Measurements from ENCODE around the gene AKR1A1. TPM values are rescaled to one million over a fixed set of nuclear protein-coding genes. Genes with fewer than 3 reads are reported as not detected.

The AKR1A1 gene
- total RNA-seq = 174 and 186 TPM in 2 replicates
- polyA plus RNA-seq = 235 and 271 TPM in 2 replicates

GRCh38 chr1:45550401-45551351, at the start of gene AKR1A1:
Gene AKR1A1, plus strand, starts transcription at chr1:45550826. Its CDS starts 10,969 bp downstream, at chr1:45561795.
- H3K9me3 ChIP-seq (ENCODE audit: low read depth) = no peaks in the 10 kb centered on the region
- peaks cover 5% of the 10 kb centered on the region for H3K4me1 ChIP-seq (ENCODE audit: insufficient read depth)
- peaks cover 44% of the 10 kb centered on the region for H3K79me2 ChIP-seq
- 6% methylated on average over 45 of the region's 47 CpGs for WGBS (ENCODE audit: low lambda C conversion rate, missing lambda C conversion rate)
- H3K27ac ChIP-seq = peak within 1 kb of the TSS; percentile 96
- H3K4me2 ChIP-seq = peak within 1 kb of the TSS; percentile 88
- H3K36me3 ChIP-seq (replicated peaks; ENCODE audit: insufficient read depth, low read depth) = no peaks in the 10 kb centered on the region
- no peaks in the 10 kb centered on the region for H3K27me3 ChIP-seq
- H2AFZ ChIP-seq = peak within 1 kb of the TSS; percentile 90
- H4K20me1 ChIP-seq (ENCODE audit: insufficient read depth, poor library complexity, severe bottlenecking) = no peaks in the 10 kb centered on the region
- peak; percentile 96 for DNase-seq (ENCODE audit: low spot score)
- no peaks in the 10 kb centered on the region for H3K9me2 ChIP-seq (replicated peaks; ENCODE audit: insufficient read depth)
- TF ChIP-seq EZH2 (IDR thresholded peaks at IDR 0.05; ENCODE audit: borderline replicate concordance) (no peak), CTCF (IDR thresholded peaks at IDR 0.05; ENCODE audit: poor library complexity) (no peak), EZH2phosphoT487 (IDR thresholded peaks at IDR 0.05; ENCODE audit: low read depth, severe bottlenecking, unreplicated experiment) (no peak)
- peak within 1 kb of the TSS; percentile 76 for H3K4me3 ChIP-seq

GRCh38 chr1:45501505-45501859, 49.1 kb upstream of the AKR1A1 start:
- DNase-seq (ENCODE audit: low spot score) = no peak
- no peaks in the 10 kb centered on the region for H3K9me2 ChIP-seq (replicated peaks; ENCODE audit: insufficient read depth)
- no peak overlapping the region for H3K27ac ChIP-seq
- TF ChIP-seq EZH2phosphoT487 (IDR thresholded peaks at IDR 0.05; ENCODE audit: low read depth, severe bottlenecking, unreplicated experiment) = no peak
- TF ChIP-seq EZH2 (IDR thresholded peaks at IDR 0.05; ENCODE audit: borderline replicate concordance) = no peak
- no peak for TF ChIP-seq CTCF (IDR thresholded peaks at IDR 0.05; ENCODE audit: poor library complexity)
- H3K27me3 ChIP-seq = no peaks in the 10 kb centered on the region
- no peak overlapping the region for H3K4me3 ChIP-seq
- H3K9me3 ChIP-seq (ENCODE audit: low read depth) = no peaks in the 10 kb centered on the region
- peaks cover 3% of the 10 kb centered on the region for H3K79me2 ChIP-seq
- H3K4me2 ChIP-seq = peak overlapping the region; percentile 74
- no peak overlapping the region for H2AFZ ChIP-seq
- H3K4me1 ChIP-seq (ENCODE audit: insufficient read depth) = peaks cover 4% of the 10 kb centered on the region
- H3K36me3 ChIP-seq (replicated peaks; ENCODE audit: insufficient read depth, low read depth) = no peaks in the 10 kb centered on the region
- no peaks in the 10 kb centered on the region for H4K20me1 ChIP-seq (ENCODE audit: insufficient read depth, poor library complexity, severe bottlenecking)
- 65% methylated on average over 2 of the region's 2 CpGs for WGBS (ENCODE audit: low lambda C conversion rate, missing lambda C conversion rate)

GRCh38 chr1:45503462-45504360, 46.9 kb upstream of the AKR1A1 start:
- no peak for DNase-seq (ENCODE audit: low spot score)
- H3K4me3 ChIP-seq = no peak overlapping the region
- H4K20me1 ChIP-seq (ENCODE audit: insufficient read depth, poor library complexity, severe bottlenecking) = no peaks in the 10 kb centered on the region
- H3K4me2 ChIP-seq = no peak overlapping the region
- 90% methylated on average over 14 of the region's 14 CpGs for WGBS (ENCODE audit: low lambda C conversion rate, missing lambda C conversion rate)
- no peaks in the 10 kb centered on the region for H3K27me3 ChIP-seq
- no peak overlapping the region for H3K27ac ChIP-seq
- no peak overlapping the region for H2AFZ ChIP-seq
- no peaks in the 10 kb centered on the region for H3K9me2 ChIP-seq (replicated peaks; ENCODE audit: insufficient read depth)
- TF ChIP-seq CTCF (IDR thresholded peaks at IDR 0.05; ENCODE audit: poor library complexity) = no peak
- TF ChIP-seq EZH2 (IDR thresholded peaks at IDR 0.05; ENCODE audit: borderline replicate concordance) = no peak
- no peak for TF ChIP-seq EZH2phosphoT487 (IDR thresholded peaks at IDR 0.05; ENCODE audit: low read depth, severe bottlenecking, unreplicated experiment)
- H3K4me1 ChIP-seq (ENCODE audit: insufficient read depth) = peaks cover 4% of the 10 kb centered on the region
- H3K79me2 ChIP-seq = peaks cover 3% of the 10 kb centered on the region
- H3K36me3 ChIP-seq (replicated peaks; ENCODE audit: insufficient read depth, low read depth) = no peaks in the 10 kb centered on the region
- no peaks in the 10 kb centered on the region for H3K9me3 ChIP-seq (ENCODE audit: low read depth)

Data from hepatocyte (in vitro differentiated cells).